GM13977 (cell line): Measurements from ENCODE around the gene CKAP4.

Experiments used
- DNase-seq: peaks from one replicate; pipeline ENCODE4 v3.0.0; 2012; ENCODE audit warnings: low spot score
- in situ Hi-C: fragments of 300-500 bp; cut with MboI; formaldehyde crosslinking; loops from one replicate; pipeline ENCODE4 v1.12.0; 2022; ENCODE audit warnings: low sequenced_read_pairs, low pct_unique_long_range_greater_than_20kb, mixed read lengths, inconsistent platforms; ENCODE audit not compliant: unreplicated experiment
- TF ChIP-seq, protein P1 (sequence below): IDR thresholded peaks from 2 replicates; pipeline ENCODE4 v1.5.1; 2012; ENCODE audit warnings: mild to moderate bottlenecking, control low read depth; ENCODE audit not compliant: insufficient read depth; ENCODE audit errors: extremely low read depth, missing control alignments

The CKAP4 gene

DNA sequence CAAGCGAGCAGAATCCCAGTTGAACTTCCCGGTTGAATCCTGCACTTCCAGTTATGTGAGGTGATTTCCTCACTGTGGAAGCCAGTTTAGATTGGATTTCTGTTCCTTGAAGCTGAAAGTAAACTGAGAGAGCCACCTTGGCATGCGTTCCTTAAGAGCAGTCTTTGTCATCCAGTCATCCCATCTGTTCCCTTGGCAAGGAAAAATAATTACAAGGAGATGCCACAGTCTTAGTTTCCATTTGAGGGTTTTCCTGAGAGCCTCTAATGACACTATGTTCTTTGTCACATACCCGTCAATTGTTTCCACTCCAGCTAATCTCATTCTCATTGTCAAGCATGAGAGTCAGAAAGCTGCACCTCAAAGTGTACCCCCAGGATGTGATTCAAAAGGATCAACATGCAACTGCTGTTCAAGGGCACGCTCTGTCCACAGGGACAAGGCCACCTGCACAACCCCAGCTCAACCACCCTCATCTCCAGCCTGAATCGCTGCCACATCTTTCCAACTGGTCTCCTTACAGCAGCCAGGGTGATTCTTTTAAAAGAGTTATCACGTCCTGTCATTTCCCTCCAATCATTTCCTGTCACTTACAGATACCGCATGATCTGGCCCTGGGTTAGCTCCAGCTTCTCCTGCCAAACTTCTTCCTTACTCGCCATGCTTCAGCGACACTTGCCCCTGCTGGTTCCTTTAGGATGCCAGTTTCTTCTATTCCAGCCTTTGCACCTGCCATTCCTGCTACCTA, 36.7 kb upstream of the CKAP4 start:
- TF ChIP-seq, protein P1, sequence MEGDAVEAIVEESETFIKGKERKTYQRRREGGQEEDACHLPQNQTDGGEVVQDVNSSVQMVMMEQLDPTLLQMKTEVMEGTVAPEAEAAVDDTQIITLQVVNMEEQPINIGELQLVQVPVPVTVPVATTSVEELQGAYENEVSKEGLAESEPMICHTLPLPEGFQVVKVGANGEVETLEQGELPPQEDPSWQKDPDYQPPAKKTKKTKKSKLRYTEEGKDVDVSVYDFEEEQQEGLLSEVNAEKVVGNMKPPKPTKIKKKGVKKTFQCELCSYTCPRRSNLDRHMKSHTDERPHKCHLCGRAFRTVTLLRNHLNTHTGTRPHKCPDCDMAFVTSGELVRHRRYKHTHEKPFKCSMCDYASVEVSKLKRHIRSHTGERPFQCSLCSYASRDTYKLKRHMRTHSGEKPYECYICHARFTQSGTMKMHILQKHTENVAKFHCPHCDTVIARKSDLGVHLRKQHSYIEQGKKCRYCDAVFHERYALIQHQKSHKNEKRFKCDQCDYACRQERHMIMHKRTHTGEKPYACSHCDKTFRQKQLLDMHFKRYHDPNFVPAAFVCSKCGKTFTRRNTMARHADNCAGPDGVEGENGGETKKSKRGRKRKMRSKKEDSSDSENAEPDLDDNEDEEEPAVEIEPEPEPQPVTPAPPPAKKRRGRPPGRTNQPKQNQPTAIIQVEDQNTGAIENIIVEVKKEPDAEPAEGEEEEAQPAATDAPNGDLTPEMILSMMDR: no peak
- DNase-seq: no peak
- in situ Hi-C loops: loop anchor here (5.0 kb wide), 1 partner anchor 57 kb away; no protein-coding TSS in a partner anchor

DNA sequence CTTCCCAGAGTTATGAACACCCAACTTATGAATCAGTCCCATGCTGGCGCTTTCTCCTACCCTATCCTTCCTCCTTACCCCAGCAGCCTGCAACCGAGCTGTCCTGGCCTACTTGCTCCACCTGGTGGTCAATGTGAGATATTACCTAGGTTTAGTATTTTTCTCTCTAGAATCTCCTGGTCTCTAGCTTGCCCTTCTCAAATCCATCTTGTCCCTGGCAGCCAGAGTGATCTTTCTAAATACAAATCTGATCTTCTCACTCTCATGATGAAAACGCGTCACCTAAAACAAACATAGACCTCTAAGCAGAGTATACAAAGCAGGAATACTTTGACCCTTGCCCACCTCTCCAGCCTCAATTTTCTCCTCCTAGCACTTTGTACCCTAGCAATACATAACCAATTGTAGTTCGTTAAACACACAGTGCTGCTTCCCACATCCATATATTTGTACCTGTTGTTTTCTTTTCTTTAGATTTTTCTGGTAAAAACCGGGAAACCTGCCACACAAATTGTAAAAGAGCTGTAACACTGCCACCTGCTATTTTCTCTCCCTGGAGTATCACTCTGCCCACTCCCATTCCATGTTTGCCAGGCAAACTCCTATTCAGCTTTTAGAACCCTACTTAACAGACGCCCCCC, 34.8 kb upstream of the CKAP4 start:
- TF ChIP-seq, protein P1: peak; percentile 71
- DNase-seq: peak; percentile 47
- in situ Hi-C loops: loop anchor here (5.0 kb wide), 1 partner anchor 55 kb away; no protein-coding TSS in a partner anchor

DNA sequence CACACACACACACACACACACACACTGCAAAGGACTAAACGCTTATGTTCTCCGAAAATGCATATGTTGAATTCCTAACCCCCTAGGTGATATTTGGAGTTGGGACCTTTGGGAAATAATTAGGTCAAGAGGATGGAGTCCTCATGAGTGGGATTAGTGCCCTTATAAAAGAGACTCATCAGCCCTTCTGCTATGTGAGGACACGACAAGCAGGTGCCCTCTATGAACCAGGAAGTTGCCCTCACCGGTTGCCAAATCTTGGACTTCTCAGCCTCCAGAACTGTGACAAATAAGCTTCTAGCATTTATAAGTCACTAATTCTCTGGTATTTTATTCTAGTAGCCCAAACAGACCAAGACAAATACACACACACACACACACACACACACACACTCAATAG, 34.0 kb upstream of the CKAP4 start:
- in situ Hi-C loops: loop anchor here (5.0 kb wide), 1 partner anchor 55 kb away; no protein-coding TSS in a partner anchor
- TF ChIP-seq, protein P1: no peak
- no peak for DNase-seq

DNA sequence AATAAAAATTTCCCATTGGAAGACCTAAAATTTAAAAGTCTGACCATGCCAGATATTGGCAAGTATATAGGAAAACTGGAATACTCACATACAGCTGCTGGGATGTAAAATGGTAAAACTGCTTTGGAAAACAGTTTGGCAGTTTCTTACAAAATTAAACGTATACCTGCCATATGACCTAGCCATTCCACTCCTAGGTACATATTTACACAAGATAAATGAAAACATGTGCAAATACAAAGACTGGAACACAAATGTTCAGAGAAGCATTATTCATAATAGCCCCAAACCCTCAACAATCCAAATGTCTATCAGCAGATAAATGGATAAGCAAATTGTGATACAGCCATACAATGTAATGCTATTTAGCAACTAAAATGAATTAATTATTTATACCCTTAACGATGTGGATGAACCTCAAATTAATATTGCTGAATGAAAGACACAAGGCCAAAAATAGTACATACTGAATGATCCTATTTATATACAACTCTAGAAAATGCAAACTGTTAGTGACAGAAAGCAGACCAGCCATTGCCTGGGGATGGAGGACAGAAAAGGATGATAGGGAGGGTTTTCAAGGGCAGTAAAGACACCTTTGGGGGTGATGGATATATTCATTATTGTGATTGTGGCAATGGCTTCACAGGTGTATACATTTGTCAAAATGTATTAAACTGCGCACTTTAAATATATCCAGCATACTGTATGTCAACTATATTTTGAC, 33.4 kb upstream of the CKAP4 start:
- no peak for DNase-seq
- in situ Hi-C loops: loop anchor here (5.0 kb wide), 1 partner anchor 54 kb away; no protein-coding TSS in a partner anchor
- TF ChIP-seq, protein P1: no peak

DNA sequence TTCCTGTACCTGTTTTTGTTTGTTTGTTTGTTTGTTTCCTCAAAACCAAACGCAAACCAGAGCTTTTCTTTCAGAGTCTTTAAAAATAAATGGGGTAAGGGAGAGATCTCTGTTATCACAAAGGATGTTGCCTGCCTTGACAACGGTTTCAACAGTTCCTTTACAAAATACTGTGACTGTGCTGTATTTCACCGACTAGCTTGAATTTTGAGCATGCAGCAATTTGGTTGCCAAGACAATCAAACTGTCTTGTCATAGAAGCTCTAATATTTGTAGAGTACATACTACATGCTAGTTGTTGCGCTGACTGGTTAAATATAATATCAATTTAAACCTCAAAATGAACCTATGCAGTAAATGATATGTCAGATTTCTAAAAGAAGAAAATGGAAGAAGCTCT, 32.3 kb upstream of the CKAP4 start:
- DNase-seq: no peak
- TF ChIP-seq, protein P1: no peak
- in situ Hi-C loops: loop anchor here (5.0 kb wide), 1 partner anchor 53 kb away; no protein-coding TSS in a partner anchor

DNA sequence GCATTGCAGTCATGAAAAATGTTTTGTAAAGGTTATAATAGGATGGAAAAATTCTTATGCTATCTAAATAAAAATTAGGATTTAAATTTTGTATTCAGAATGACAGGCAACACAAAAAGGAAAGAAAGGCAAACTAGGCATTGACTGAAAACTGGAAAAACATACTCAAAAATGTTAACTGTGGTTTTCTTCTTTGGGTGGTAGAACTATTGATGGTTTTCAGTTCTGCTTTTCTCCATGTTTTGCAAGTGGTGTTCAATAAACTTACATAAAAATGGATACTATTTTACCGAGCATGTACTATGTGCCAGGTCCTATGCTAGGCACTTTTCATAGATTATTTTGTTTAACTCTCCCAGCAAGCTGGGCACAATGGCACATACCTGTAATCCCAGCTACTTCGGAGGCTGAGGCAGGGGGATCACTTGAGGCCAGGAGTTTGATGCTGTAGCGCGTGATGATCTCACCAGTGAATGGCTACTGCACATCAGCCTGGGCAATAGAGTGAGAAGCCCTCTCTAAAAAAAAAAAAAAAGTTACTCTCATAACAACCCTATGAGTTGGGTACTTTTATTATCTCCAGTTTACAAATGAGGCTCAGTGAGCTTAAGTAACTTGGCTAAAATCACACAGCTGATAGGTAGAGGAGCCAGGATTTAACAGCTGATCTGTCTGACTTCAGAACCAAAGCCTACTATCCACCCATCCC, 28.4 kb upstream of the CKAP4 start:
- DNase-seq: peak; percentile 47
- TF ChIP-seq, protein P1: no peak

More for the DNA sequence above, 28.4 kb upstream of the CKAP4 start:
- in situ Hi-C loops: no loop called here
